RWPE1 (cell line): ENCODE measurements around the gene MYADML2.

Experiments used
- CTCF ChIA-PET: fragments of 350-600 bp; sonication (Branson Sonifier 250); formaldehyde crosslinking; extraction: SDS; loops from one replicate; lab custom pipeline; 2021; lab: Yijun Ruan, JAX
- POLR2A ChIA-PET: fragments of 400-600 bp; formaldehyde crosslinking; extraction: SDS; loops from one replicate; lab custom pipeline; 2020; ENCODE audit warnings: antibody characterized with exemption; ENCODE audit not compliant: low non-redundant PET; lab: Yijun Ruan, JAX
- DNase-seq: peaks from one replicate; pipeline ENCODE4 v3.0.0; 2012; ENCODE audit warnings: low spot score
- H3K27ac ChIP-seq: fragments of 450-650 bp; 2 replicates; pipeline ENCODE4 v1.5.1; 2017
- TF ChIP-seq, protein P1 (sequence below): fragments of 450-650 bp; conservative IDR thresholded peaks from 2 replicates; pipeline ENCODE4 v1.5.1; 2017; ENCODE audit warnings: low read depth, mild to moderate bottlenecking

The MYADML2 gene

GRCh38 chr17:81962499-81963441 is 15.7 kb upstream of the MYADML2 start:
- DNase-seq = no peak
- TF ChIP-seq, protein P1, sequence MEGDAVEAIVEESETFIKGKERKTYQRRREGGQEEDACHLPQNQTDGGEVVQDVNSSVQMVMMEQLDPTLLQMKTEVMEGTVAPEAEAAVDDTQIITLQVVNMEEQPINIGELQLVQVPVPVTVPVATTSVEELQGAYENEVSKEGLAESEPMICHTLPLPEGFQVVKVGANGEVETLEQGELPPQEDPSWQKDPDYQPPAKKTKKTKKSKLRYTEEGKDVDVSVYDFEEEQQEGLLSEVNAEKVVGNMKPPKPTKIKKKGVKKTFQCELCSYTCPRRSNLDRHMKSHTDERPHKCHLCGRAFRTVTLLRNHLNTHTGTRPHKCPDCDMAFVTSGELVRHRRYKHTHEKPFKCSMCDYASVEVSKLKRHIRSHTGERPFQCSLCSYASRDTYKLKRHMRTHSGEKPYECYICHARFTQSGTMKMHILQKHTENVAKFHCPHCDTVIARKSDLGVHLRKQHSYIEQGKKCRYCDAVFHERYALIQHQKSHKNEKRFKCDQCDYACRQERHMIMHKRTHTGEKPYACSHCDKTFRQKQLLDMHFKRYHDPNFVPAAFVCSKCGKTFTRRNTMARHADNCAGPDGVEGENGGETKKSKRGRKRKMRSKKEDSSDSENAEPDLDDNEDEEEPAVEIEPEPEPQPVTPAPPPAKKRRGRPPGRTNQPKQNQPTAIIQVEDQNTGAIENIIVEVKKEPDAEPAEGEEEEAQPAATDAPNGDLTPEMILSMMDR = no peak
- POLR2A ChIA-PET = no interaction called here
- CTCF ChIA-PET = interaction anchor here (1.0 kb wide), 1 partner anchor 68 kb away, joined by 4 read pairs; the partner anchor contains the start of gene RAC3
- H3K27ac ChIP-seq = no peak overlapping the region

- ChIA-PET POLR2A (no interaction called here), CTCF (interaction anchor here (0.7 to 3.2 kb wide), 5 partner anchors 51 to 76 kb away, joined by 3 to 128 read pairs (median 6); partner anchors contain the start of genes CENPX, DCXR, LRRC45 and RAC3)
- no peak for DNase-seq
- TF ChIP-seq, protein P1 = no peak; the same call in 1 of the 2 replicates
- no peak overlapping the region for H3K27ac ChIP-seq
Measured at GRCh38 chr17:81961521-81962498, 14.8 kb upstream of the MYADML2 start.

GRCh38 chr17:81961087-81961511 is 14.1 kb upstream of the MYADML2 start, which contains the start of gene NOTUM:
NOTUM (minus strand) TSS chr17:81961187; CDS start chr17:81960909, 278 bp downstream.
- ChIA-PET CTCF (interaction anchor here (1.4 to 3.2 kb wide), 5 partner anchors 22 to 76 kb away, joined by 4 to 128 read pairs (median 12); partner anchors contain the start of genes CENPX, DCXR and LRRC45), POLR2A (no interaction called here)
- DNase-seq = no peak
- TF ChIP-seq, protein P1 = peak; percentile 60
- no peak within 1 kb of the TSS for H3K27ac ChIP-seq

GRCh38 chr17:81960130-81960958 is 13.3 kb upstream of the MYADML2 start:
- no peak overlapping the region for H3K27ac ChIP-seq
- ChIA-PET CTCF (interaction anchor here (0.6 to 3.2 kb wide), 29 partner anchors 8 to 330 kb away, joined by 3 to 128 read pairs (median 6); partner anchors contain the start of genes CENPX, DCXR, LRRC45 and RAC3), POLR2A (interaction anchor here (1.0 kb wide), 1 partner anchor 60 kb away, joined by 4 read pairs; no protein-coding TSS in a partner anchor)
- DNase-seq = no peak
- TF ChIP-seq, protein P1 = no peak

GRCh38 chr17:81959362-81960129 is 12.5 kb upstream of the MYADML2 start:
- H3K27ac ChIP-seq = no peak overlapping the region
- POLR2A ChIA-PET = interaction anchor here (1.0 kb wide), 1 partner anchor 61 kb away, joined by 4 read pairs; no protein-coding TSS in a partner anchor
- peak; percentile 41 for DNase-seq
- TF ChIP-seq, protein P1 = peak; percentile 99
- CTCF ChIA-PET = interaction anchor here (0.5 to 3.2 kb wide), 37 partner anchors 9 to 1951 kb away, joined by 3 to 128 read pairs (median 4); partner anchors contain the start of genes CENPX, LRRC45 and RAC3
